ENCODE results near the gene VKORC1L1.

- TF ChIP-seq, protein P1, sequence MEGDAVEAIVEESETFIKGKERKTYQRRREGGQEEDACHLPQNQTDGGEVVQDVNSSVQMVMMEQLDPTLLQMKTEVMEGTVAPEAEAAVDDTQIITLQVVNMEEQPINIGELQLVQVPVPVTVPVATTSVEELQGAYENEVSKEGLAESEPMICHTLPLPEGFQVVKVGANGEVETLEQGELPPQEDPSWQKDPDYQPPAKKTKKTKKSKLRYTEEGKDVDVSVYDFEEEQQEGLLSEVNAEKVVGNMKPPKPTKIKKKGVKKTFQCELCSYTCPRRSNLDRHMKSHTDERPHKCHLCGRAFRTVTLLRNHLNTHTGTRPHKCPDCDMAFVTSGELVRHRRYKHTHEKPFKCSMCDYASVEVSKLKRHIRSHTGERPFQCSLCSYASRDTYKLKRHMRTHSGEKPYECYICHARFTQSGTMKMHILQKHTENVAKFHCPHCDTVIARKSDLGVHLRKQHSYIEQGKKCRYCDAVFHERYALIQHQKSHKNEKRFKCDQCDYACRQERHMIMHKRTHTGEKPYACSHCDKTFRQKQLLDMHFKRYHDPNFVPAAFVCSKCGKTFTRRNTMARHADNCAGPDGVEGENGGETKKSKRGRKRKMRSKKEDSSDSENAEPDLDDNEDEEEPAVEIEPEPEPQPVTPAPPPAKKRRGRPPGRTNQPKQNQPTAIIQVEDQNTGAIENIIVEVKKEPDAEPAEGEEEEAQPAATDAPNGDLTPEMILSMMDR (IDR thresholded peaks at IDR 0.05; ENCODE audit: insufficient read depth, low read length), result no peak
- TF ChIP-seq POLR2AphosphoS5 (IDR thresholded peaks at IDR 0.05; ENCODE audit: low read depth) (no peak), GABPA (IDR thresholded peaks at IDR 0.05; ENCODE audit: low read depth) (no peak), SPI1 (IDR thresholded peaks at IDR 0.05; ENCODE audit: borderline replicate concordance, low read depth) (no peak)
- TF ChIP-seq, protein P2, sequence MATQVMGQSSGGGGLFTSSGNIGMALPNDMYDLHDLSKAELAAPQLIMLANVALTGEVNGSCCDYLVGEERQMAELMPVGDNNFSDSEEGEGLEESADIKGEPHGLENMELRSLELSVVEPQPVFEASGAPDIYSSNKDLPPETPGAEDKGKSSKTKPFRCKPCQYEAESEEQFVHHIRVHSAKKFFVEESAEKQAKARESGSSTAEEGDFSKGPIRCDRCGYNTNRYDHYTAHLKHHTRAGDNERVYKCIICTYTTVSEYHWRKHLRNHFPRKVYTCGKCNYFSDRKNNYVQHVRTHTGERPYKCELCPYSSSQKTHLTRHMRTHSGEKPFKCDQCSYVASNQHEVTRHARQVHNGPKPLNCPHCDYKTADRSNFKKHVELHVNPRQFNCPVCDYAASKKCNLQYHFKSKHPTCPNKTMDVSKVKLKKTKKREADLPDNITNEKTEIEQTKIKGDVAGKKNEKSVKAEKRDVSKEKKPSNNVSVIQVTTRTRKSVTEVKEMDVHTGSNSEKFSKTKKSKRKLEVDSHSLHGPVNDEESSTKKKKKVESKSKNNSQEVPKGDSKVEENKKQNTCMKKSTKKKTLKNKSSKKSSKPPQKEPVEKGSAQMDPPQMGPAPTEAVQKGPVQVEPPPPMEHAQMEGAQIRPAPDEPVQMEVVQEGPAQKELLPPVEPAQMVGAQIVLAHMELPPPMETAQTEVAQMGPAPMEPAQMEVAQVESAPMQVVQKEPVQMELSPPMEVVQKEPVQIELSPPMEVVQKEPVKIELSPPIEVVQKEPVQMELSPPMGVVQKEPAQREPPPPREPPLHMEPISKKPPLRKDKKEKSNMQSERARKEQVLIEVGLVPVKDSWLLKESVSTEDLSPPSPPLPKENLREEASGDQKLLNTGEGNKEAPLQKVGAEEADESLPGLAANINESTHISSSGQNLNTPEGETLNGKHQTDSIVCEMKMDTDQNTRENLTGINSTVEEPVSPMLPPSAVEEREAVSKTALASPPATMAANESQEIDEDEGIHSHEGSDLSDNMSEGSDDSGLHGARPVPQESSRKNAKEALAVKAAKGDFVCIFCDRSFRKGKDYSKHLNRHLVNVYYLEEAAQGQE (IDR thresholded peaks at IDR 0.05; ENCODE audit: insufficient replicate concordance, low read depth), result no peak
Observed at GRCh38 chr7:65924193-65924592, 51.3 kb downstream of the VKORC1L1 start.
